Stimulated activated CD8-positive, alpha-beta memory T cell treated with anti-CD3 and anti-CD28 coated beads, Interleukin-12 subunit alpha, Interleukin-12 subunit beta, amount 100 ng/mL, for 24 hours (primary cell): Measurements from ENCODE around the gene HLCS.

ENCODE experiments used
- DNase-seq: peaks from one replicate; pipeline ENCODE4 v3.0.0-alpha.2; 2020; ENCODE audit errors: extremely low read depth

HLCS gene

DNA sequence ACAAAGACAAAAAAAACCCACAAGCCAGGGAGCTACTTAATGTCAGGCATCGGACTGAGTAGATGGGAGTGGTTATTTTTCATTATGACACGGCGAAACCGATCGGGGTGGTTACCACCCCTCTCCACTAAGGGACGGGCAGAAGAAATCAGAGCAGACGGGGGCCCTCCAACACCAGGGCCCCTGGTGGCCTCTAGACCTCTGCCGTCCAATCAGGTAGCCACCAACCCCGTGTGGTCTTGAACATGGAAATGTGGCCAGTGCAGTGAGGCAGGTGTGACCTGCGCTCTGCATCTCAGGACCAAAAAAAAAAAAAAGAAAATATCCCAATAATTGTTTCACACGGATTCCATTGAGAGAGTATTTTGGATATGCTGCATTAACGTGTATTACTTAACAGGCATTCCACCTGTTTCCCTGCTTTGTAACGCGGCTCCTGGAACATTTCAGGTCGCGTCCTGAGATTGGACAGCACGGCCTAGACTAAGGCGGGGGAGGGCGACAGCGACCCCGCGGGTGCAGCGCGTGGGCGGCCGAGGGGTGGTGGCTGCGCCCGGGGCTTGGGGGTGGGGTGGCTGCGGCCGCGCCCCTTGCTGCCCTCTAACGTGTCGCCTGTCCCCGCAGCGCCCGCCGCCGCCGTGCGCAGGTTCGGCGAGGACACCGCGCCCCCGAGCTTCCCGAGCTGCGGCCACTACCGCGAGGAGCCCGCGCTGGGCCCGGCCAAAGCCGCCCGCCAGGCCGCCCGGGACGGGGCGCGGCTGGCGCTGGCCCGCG lies 219.2 kb downstream of the HLCS start:
- DNase-seq = no peak

DNA sequence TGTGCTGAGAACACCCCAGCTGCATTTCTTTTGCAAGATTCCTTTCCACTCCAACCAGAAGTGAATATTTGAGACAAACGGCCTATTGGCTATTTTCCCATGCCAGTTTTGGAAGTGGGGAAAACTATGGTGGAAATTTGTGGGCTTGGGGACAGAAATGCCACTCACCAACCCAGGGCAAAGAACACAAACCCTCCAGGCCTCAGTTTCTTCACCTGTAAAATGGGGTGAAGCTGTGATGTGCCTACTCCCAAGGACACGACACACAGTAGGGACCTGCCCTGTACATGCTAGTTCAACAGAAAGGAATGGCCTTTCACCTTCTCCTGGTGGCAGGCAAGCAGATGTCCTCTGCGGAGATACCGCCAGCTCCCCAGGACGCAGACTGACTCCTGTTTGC lies 221.0 kb downstream of the HLCS start:
- DNase-seq = no peak

DNA sequence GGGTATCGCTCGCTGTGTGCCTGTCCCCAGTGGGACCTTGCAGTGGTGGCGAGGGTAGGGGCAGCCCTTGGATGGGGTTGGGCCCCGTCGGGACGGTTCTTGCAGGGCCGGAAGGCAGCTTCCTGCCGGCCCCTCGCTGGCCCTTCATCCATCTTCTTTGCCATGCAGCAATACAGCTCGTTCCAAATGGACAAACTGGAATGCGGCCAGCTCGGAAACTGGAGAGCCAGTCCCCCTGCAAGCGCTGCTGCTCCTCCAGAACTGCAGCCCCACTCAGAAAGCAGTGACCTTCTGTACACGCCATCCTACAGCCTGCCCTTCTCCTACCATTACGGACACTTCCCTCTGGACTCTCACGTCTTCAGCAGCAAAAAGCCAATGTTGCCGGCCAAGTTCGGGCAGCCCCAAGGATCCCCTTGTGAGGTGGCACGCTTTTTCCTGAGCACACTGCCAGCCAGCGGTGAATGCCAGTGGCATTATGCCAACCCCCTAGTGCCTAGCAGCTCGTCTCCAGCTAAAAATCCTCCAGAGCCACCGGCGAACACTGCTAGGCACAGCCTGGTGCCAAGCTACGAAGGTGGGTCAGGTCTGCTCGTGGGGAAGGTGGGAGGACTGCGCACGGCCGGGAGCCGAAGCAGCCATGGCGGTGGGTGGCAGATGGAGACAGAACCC lies 221.8 kb downstream of the HLCS start:
- DNase-seq = no peak

DNA sequence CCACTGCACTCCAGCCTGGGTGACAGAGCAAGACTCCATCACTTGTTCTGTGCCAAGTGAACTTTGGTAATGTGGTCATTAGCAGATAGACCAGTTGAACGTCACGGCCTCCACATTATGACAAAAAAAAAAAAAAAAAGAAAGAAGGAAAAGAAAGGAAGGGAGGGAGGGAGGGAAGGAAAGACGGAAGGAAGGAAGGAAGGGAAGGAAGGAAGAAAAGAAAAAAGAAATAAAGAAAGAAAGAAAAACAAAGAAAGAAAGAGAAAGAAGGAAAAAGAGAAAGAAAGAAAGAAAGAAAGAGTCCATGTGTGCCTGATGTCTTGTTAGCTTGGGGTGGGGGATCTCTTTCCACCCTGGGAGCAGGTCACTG lies 222.3 kb downstream of the HLCS start:
- DNase-seq = no peak

DNA sequence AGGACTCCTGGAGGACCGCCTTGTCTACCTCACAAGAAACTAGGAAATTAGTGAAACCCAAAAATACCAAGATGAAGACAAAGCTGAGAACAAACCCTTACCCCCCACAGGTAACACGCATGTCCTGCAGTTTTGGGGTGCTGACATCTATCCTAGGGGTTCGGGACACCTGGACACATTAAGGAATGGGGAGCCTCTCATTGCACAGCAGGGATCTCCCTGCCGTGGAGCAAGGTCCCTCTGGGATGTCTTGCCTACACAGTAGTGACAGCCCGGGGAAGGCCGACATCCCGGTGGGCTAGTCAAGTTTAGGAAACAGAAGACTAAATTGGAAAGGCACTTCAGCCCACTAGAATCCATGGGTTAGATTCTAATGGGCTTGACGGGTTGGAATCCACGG lies 223.0 kb downstream of the HLCS start:
- no peak for DNase-seq

DNA sequence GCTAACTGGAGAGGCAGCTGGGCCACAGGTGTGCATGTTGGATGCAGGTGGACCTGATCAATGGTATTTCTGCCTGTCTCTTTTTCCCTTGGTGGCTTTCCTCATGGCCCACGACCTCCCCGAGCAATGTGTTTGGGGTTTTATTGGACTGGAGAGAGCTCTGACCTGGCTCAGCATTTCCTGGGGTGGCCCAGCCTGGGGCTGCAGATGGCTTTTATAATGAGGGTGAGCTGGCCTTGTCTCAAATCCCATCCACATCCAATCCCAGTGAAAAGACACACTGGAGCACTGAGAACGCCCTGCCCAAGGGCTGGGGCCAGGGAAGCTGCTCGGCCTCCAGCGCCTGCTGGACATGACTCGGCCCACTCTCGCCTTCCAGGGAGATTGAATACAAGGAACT lies 223.5 kb downstream of the HLCS start:
- DNase-seq = no peak

DNA sequence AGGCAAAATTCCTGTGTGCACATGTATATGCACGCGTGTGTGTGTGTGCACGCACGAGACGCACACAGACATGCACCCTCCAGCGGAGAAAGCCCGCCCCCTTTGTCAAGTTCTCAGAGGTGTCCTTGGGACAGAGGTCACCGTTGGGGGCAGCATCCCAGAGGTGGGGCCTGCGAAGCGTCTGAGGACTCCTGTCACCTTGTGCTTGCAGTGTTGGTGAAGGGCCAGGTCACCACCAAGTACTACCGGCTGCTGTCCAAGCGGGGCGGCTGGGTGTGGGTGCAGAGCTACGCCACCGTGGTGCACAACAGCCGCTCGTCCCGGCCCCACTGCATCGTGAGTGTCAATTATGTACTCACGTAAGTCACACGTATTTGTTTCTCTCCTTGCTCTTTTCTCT lies 225.0 kb downstream of the HLCS start:
- DNase-seq = no peak

DNA sequence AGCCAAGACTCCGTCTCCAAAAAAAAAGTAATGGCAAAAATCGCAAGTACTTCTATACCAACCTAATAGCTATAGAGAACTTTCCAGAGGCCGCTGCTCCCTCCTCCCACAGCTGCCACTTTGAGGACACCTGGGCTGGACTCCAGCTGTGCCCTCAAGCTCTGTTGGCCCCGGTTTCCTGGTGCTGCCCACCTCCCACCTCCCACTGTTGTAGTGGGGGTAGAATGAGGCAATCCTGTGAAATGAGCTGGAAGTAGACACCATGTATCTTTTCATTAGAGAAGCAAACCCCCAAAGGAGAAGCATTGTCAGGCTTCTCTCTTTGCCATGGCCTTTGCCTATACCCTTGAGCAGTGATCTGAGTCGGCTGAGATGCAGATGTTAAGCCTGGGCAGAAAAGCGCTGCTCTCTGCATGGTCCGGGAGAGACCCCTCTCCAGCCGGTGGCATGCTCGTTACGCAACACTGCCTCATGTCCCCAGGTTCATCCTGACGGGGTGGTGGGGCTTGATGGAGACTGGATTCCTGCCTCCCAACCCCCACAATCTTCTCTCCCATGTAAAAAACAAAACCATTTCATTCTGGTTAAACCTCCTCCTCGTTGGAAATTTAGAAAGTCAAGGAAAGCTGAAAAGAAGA lies 227.9 kb downstream of the HLCS start:
- no peak for DNase-seq

DNA sequence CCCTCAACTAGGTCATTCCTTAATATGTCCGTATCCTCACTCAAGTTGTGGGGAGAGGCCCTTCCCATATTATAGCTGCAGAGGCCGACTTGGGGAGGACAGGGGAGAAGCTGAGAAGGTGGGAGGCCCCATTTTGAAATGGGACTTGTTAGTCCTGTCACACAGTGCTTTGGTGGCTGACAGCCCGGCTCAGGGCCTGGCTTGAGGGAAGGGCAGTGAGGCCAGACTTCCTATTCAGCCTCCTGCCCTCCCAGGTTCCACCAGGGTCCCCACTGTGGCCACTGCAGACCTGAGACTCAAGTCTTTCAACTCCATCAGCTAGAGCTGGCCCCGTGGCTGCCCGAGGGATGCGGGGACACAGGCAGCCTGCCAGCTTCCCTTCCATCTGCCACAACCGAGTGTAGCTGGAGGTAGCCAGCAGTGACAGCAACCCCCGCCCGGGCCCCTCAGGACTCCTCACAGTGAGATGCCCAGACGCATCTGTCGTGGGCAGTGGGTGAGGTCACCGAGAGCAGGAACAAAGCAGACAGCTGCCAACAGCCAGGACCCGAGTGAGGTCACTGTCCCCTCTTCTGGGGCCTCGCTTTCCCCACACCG lies 230.6 kb downstream of the HLCS start:
- no peak for DNase-seq

DNA sequence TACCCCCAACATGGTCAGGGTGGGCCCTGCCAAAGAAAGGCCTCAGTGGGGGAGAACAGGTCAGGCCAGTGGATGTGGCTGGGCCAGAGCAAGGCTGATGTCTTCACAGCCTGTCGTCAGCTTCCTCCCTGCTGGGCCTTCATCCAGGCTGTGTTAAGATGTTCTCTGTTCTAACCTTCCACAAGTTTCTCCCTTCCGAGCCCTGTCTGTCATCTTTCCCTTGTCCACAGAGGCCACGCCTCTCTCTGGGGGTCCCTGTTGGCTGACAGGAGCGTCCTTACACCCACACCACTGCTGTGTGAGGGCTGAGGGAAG lies 231.3 kb downstream of the HLCS start:
- no peak for DNase-seq

DNA sequence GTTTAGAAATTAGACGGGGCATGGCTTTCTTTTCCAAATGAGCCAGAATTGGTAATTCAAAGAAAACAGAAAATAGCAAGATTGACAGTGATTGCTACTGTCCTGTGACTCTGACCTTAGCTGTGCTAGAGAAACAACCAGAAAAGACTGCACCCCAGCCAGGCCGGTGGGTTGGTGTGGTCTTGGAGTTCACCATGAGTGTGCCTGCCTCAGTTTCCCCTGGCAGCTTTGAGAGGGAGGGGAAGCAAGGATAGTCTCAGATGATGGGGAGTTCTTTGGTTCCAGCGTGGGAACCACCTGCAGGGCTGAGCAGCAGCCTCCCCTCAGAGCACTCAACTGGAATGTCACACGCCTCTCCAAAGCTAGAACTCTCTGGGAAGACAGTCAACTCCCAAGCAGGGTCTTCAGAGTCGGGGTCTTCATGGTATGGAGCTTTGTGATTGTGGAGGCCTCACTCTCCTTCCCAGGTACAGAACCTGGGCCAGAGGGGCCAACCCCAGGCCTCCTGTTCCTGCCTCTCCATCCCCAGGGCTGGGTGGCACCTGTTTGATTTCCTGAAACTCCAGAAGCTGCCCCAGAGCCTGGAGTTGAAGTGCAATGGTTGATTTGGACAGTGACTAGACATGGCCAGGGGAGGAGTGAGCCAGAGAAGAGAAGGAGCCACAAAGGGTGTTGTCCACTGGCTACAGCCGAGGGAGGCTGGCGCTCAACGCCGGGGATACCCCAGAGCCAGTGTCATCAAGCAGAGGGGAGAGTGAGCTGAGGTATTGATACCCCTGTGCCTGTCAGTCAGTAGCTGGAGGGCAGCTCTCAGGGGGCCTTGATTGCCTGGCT lies 231.9 kb downstream of the HLCS start:
- no peak for DNase-seq

DNA sequence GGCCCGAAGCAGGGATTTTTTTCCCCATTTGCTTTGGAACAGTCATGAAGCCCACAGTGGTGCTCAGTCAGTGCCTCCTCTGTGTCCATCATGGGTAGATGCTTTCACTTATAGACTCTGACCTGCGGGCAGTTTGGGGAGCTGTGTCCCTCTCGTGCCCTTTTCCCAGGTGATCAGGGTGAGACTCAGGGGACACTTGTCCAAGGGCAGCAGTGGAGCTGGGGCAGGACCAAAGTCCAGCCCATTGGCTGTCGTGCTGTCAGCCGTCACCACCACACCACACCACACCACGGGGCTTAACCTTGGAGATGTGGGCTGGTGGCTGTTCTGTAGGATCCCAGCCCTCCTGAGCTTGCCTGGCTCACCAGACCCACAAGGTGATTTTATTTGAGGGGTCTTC lies 232.6 kb downstream of the HLCS start:
- no peak for DNase-seq

DNA sequence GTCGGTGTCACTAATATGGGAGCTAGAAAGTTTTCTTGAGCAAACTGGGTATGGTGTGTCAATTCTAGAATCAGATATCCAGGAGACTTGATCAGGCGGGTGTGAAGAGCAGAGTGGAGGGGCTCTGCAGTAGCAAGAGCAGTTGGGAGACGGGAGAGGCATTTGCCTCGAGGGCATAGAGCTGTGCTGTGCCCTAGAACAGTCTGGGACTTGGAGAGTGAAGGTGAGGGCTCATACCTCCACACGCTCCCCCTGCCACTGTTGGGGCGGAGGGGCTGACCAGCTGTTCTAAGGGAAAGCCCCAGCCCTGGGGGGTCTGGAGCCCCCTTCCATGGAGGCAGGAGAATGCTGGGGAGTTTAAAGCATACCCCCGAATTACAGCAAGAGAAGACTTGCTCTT lies 233.7 kb downstream of the HLCS start:
- DNase-seq = no peak

DNA sequence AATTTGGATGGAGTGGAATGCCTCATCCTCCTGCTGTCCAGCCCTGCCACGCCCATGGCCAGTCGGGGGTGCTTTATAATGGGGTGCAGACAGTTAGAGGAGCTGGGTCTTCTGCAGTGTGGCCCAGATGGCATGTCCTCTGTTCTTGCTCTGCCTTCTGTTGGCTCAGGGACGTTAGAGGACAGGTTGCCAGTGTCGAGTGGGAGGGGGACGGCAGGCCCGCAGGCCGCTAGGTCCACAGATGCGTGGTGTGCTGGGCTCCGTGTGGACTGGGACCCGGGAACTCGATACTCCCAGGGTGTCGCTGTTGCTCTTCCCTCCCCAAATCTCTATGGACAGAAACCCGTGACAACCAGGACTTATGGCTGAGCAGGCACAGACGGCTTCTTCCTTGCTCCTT lies 234.3 kb downstream of the HLCS start:
- no peak for DNase-seq

DNA sequence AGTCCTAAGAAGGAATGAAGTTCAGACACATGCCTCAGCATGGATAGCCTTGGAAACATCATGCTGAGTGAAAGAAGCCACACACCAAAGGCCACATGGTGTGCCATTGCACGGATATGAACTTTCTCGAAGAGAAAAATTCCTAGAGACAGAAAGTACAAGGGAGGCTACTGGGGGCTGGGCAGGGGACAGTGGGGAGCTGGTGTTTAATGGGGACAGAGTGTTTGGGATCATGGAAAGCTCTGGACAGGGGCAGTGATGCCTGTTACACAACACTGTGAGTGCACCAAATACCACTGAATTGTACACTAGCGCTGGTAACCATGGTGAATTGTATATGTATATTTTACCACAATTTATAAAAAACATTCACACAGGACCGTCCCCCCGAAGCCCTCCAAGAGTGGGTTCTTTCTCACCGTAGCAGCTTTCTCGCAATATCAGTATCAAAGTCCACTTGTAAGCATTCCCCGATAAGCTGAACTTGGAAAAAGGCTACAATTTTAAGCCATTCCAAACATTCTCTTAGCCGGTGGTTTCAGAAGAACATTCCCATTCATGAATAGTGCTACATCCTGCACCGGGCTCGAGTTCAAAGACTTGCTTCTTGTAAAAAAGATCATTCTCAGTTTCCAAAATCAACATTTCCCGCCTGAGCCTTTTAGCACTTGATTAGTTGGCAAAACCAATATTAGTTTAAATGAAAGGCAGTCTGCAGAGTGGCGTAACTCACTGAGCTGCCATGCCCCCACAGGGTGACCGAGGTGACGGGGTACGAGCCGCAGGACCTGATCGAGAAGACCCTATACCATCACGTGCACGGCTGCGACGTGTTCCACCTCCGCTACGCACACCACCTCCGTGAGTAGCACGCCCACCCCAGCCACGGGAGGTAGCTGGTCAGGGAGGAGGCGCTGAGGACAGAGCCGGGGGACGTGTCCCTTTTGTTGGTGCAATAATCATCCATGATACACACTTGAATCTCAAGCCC lies 235.9 kb downstream of the HLCS start:
- no peak for DNase-seq

DNA sequence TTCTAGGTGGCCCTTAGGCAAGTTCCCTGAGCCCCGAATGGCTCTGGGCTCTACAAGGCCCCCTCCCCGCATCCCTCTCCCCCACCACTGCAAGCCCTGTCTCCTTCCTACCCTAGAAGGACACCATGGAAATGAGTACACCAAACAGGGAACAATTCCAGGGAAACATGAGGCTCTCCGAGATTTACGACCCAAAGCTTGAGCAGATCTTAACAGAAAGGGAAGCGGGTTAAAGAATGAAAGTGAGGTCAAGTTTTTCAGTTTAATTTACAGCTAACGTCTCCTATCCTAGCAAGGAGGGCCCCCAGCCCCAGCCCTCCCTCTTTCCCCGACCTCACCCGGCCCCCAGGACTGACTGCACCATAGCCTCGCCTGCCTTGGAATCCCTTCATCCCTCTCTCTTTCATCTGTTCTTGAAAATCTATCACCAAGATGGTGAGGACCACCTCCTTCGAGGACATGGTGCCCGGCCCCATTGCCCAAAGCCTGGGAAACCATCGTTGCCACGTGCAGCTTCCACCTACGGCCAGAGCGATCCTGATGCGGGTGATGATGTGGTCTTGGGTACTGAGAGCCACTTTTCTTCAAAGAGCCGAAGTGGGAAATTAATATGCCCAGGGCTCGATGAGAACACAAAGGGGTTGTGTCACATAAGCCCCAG lies 237.0 kb downstream of the HLCS start:
- DNase-seq = no peak

DNA sequence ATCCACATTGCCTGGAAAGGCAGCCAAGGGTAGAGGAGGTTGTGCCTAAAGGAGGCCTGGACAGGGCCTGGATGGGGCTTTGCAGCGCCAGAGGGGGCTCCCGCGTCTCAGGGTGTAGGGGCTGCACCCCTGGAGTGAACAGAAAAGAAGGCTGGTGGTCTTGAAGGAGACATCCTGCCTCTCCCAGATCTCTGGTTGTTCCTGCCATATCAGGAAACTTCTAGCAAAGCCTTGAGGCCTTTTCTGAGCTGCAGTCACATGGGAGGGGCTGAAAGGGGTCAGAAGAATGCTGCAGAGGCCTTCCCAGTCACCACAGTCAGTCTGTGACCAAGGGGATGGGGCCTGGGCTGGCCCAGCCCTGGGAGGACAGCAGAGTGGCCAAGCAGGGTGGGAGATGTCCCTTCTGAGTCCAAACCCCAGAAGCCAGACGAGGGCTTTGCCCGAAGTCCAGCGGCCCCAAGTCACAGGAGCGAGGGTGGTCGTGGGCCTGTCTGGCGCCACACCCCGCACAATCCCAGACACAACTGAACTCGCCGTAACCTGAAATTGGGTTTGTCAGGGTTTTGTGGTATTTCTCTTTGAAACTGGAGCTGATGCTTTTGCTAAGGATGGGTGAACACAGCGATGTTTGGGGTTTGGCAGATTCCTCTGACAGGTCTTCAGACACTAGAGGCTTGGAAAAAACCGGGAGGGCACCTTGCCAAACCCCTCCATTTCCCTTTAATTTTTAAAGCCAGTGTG lies 237.9 kb downstream of the HLCS start:
- no peak for DNase-seq

DNA sequence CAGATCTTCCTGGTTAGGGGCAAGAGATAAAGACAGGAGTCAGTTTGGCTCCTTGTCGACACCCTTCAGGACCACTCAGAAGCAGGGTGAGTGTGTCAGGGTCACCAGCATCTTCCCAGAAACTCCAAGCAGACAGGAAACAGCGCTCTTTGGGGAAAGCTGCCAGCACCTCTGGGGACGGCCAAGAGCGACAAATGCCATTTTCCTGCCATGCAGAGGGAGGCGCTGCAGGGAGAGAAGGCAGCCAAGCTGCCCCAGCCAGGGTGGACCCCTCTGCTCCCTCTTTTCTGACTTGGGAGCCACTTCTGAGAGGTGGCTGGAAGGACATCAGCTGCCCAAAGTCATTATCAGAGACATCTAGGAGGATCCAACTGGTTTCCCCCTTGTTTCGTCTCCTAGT lies 238.6 kb downstream of the HLCS start:
- DNase-seq = no peak

DNA sequence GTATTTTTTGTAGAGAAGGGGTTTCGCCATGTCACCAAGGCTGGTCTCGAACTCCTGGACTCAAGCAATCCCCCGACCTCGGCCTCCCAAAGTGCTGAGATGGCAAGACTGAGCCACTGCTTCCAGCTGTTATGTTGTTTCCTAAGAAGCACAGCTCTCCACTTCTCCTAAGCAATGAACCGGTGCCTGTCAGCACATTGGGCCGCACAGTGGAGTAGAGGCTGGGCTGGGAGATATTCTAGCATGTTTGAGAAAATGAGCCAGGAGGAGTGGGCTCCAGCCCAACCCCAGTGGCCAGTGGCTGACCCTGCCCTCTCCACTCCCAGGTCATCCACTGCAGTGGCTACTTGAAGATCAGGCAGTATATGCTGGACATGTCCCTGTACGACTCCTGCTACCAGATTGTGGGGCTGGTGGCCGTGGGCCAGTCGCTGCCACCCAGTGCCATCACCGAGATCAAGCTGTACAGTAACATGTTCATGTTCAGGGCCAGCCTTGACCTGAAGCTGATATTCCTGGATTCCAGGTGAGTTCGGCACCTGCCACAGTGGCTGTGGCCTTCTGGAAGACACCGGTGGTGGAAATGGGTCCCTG lies 240.6 kb downstream of the HLCS start:
- no peak for DNase-seq
